ENCODE results near the gene SERPINB2.

SERPINB2 gene

GRCh38 chr18:63887424-63887823, at the start of gene SERPINB2:
TSS of gene SERPINB2 (plus strand) at chr18:63887705. CDS start at chr18:63891445, 3,740 bp downstream.
- no peak for DNase-seq

GRCh38 chr18:63843008-63843407, 44.5 kb upstream of the SERPINB2 start:
- no peak for DNase-seq

- no peak for DNase-seq
Observed at GRCh38 chr18:63844254-63844653, 43.3 kb upstream of the SERPINB2 start.

- DNase-seq, result no peak
Observed at GRCh38 chr18:63848159-63848558, 39.3 kb upstream of the SERPINB2 start.

- DNase-seq, result no peak
Observed at GRCh38 chr18:63850020-63850419, 37.5 kb upstream of the SERPINB2 start.

- DNase-seq, result no peak
Observed at GRCh38 chr18:63850636-63851035, 36.9 kb upstream of the SERPINB2 start.

GRCh38 chr18:63858456-63858855, 29.0 kb upstream of the SERPINB2 start:
- no peak for DNase-seq

- DNase-seq, result no peak
Observed at GRCh38 chr18:63859781-63860475, 27.6 kb upstream of the SERPINB2 start.

GRCh38 chr18:63860531-63860930, 27.0 kb upstream of the SERPINB2 start:
- no peak for DNase-seq

GRCh38 chr18:63867368-63868125, 20.0 kb upstream of the SERPINB2 start:
- DNase-seq, result no peak

- DNase-seq, result no peak
Observed at GRCh38 chr18:63868546-63868945, 19.0 kb upstream of the SERPINB2 start.

GRCh38 chr18:63869374-63869773, 18.1 kb upstream of the SERPINB2 start:
- DNase-seq, result no peak

GRCh38 chr18:63869851-63870250, 17.7 kb upstream of the SERPINB2 start:
- DNase-seq, result no peak

- DNase-seq, result no peak
Observed at GRCh38 chr18:63871836-63872235, 15.7 kb upstream of the SERPINB2 start.

- no peak for DNase-seq
Observed at GRCh38 chr18:63872586-63872985, 14.9 kb upstream of the SERPINB2 start.

GRCh38 chr18:63878343-63878742, 9.2 kb upstream of the SERPINB2 start:
- DNase-seq, result no peak

- DNase-seq, result no peak
Observed at GRCh38 chr18:63878925-63879324, 8.6 kb upstream of the SERPINB2 start.

GRCh38 chr18:63879709-63880108, 7.8 kb upstream of the SERPINB2 start:
- DNase-seq, result no peak

GRCh38 chr18:63881851-63882250, 5.7 kb upstream of the SERPINB2 start:
- DNase-seq, result no peak

- no peak for DNase-seq
Observed at GRCh38 chr18:63882333-63883141, 5.0 kb upstream of the SERPINB2 start.

- no peak for DNase-seq
Observed at GRCh38 chr18:63883617-63884016, 3.9 kb upstream of the SERPINB2 start.

- no peak for DNase-seq
Observed at GRCh38 chr18:63888470-63889190, 1.1 kb downstream of the SERPINB2 start.

GRCh38 chr18:63889626-63890025, 2.1 kb downstream of the SERPINB2 start:
- no peak for DNase-seq
